Measurements from ENCODE around the gene TUBB3.
"Not testable (repeated sequence)": the region's sequence is repeated elsewhere in the genome, so short reads cannot be mapped to it uniquely, and the experiment has no call there.

TUBB3 gene

GRCh38 chr16:89965447-89966225 is 42.5 kb downstream of the TUBB3 start:
- no peak for DNase-seq (ENCODE audit: low spot score)

- DNase-seq (ENCODE audit: low spot score): no peak
Measured at GRCh38 chr16:89966756-89967155, 43.6 kb downstream of the TUBB3 start.

- not testable (repeated sequence) for DNase-seq (ENCODE audit: low spot score)
Measured at GRCh38 chr16:89967436-89967835, 44.3 kb downstream of the TUBB3 start.

- DNase-seq (ENCODE audit: low spot score): not testable (repeated sequence)
Measured at GRCh38 chr16:89968074-89968473, 44.9 kb downstream of the TUBB3 start.

- DNase-seq (ENCODE audit: low spot score): no peak
Measured at GRCh38 chr16:89969741-89970410, 46.7 kb downstream of the TUBB3 start.

- no peak for DNase-seq (ENCODE audit: low spot score)
Measured at GRCh38 chr16:89971495-89972243, 48.5 kb downstream of the TUBB3 start.

GRCh38 chr16:89972244-89973234 is 49.4 kb downstream of the TUBB3 start:
- peak; percentile 77 for DNase-seq (ENCODE audit: low spot score)

- no peak for DNase-seq (ENCODE audit: low spot score)
Measured at GRCh38 chr16:89973235-89973634, 50.1 kb downstream of the TUBB3 start.

- DNase-seq (ENCODE audit: low spot score): peak; percentile 70
Measured at GRCh38 chr16:89973654-89974335, 50.7 kb downstream of the TUBB3 start.

- DNase-seq (ENCODE audit: low spot score): no peak
Measured at GRCh38 chr16:89974870-89975269, 51.7 kb downstream of the TUBB3 start.

- no peak for DNase-seq (ENCODE audit: low spot score)
Measured at GRCh38 chr16:89981414-89981813, 58.3 kb downstream of the TUBB3 start.

GRCh38 chr16:89982318-89982717 is 59.2 kb downstream of the TUBB3 start:
- no peak for DNase-seq (ENCODE audit: low spot score)

GRCh38 chr16:89983536-89983935 is 60.4 kb downstream of the TUBB3 start:
- DNase-seq (ENCODE audit: low spot score): no peak

- no peak for DNase-seq (ENCODE audit: low spot score)
Measured at GRCh38 chr16:89984216-89984615, 61.1 kb downstream of the TUBB3 start.

- no peak for DNase-seq (ENCODE audit: low spot score)
Measured at GRCh38 chr16:89985219-89985618, 62.1 kb downstream of the TUBB3 start.
